ENCODE data around the gene UBAP1. TPM values are rescaled to one million over a fixed set of nuclear protein-coding genes. Genes with fewer than 3 reads are reported as not detected.

Gene UBAP1
- total RNA-seq, 1 donor from 2014 or later = 28.4 TPM

DNA sequence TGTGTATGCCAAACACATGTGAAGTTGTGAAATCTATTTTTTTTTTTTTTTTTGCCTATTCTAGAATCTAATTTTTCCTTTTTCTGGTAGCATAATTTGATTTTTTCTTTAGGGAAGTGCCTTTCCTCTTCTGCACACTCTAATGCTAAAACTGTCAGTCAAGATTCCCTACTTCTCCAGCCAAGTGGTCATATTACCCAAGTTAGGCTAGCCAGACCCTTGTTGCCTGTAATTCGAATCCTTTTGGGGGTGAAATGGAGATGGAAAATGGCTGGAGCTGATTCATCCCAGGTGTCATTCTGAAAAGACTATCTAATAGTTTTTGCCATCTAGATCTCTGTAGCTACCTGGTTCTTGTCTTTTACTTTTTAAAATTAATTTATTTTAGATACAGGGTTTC, 24.8 kb upstream of the UBAP1 start:
- TF ChIP-seq CTCF (IDR thresholded peaks at IDR 0.05; ENCODE audit: partially characterized antibody, unreplicated experiment) = no peak
- Mint-ChIP-seq H3K27ac (ENCODE audit: unreplicated experiment) (no peak overlapping the region), H3K9me3 (ENCODE audit: unreplicated experiment) (peaks cover 4% of the 10 kb centered on the region), H3K27me3 (ENCODE audit: unreplicated experiment) (no peaks in the 10 kb centered on the region), H3K36me3 (ENCODE audit: unreplicated experiment) (no peaks in the 10 kb centered on the region), H3K4me3 (ENCODE audit: unreplicated experiment) (no peak overlapping the region), H3K4me1 (ENCODE audit: low read depth, unreplicated experiment) (peaks cover 5% of the 10 kb centered on the region)
- DNase-seq = no peak

DNA sequence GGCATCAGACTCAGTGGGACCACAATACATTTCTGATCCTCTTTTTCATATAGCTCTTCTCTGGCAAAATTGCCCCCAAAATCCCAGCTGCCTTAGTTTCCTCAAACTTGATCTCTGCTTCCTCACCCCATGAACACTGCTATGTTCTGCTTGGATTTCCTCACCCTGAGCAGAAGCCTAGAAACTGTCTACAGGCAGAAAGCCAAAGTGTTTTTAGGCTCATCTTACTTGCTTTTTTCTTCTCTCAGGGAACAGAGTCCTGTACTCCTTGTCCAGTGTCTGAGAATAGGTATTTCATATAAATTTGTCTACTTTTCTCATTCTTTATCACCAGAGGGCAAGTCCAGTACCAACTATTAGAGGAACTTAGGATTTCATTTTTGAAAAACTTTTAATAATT, 21.5 kb upstream of the UBAP1 start:
- no peak for DNase-seq

DNA sequence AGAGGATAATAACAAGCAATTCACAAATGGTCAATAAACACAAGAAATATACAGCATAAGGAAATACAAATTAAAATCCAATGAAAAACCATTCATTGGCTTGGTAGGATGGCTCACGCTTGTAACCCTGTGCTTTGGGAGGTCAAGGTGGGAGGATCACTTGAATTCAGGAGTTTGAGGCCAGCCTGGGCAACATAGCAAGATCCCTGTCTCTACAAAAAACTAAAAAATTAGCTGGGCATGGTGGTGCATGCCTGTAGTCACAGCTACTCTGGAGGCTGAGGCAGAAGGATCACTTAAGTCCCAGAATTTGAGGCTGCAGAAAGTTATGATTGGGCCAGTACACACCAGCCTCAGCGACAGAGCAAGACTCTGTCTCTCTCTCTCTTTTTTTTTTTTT, 20.9 kb upstream of the UBAP1 start:
- Mint-ChIP-seq H3K4me3 (ENCODE audit: unreplicated experiment) (no peak overlapping the region), H3K9me3 (ENCODE audit: unreplicated experiment) (peaks cover 1% of the 10 kb centered on the region), H3K4me1 (ENCODE audit: low read depth, unreplicated experiment) (no peaks in the 10 kb centered on the region), H3K27me3 (ENCODE audit: unreplicated experiment) (no peaks in the 10 kb centered on the region), H3K36me3 (ENCODE audit: unreplicated experiment) (no peaks in the 10 kb centered on the region), H3K27ac (ENCODE audit: unreplicated experiment) (no peak overlapping the region)
- TF ChIP-seq CTCF (IDR thresholded peaks at IDR 0.05; ENCODE audit: partially characterized antibody, unreplicated experiment) = no peak
- no peak for DNase-seq

More for the DNA sequence above, 21.5 kb upstream of the UBAP1 start:
- no peak for TF ChIP-seq CTCF (IDR thresholded peaks at IDR 0.05; ENCODE audit: partially characterized antibody, unreplicated experiment)
- H3K27me3 Mint-ChIP-seq (ENCODE audit: unreplicated experiment) = no peaks in the 10 kb centered on the region
- peaks cover 1% of the 10 kb centered on the region for H3K9me3 Mint-ChIP-seq (ENCODE audit: unreplicated experiment)
- no peak overlapping the region for H3K4me3 Mint-ChIP-seq (ENCODE audit: unreplicated experiment)
- no peaks in the 10 kb centered on the region for H3K4me1 Mint-ChIP-seq (ENCODE audit: low read depth, unreplicated experiment)
- H3K27ac Mint-ChIP-seq (ENCODE audit: unreplicated experiment) = no peak overlapping the region
- H3K36me3 Mint-ChIP-seq (ENCODE audit: unreplicated experiment) = no peaks in the 10 kb centered on the region

DNA sequence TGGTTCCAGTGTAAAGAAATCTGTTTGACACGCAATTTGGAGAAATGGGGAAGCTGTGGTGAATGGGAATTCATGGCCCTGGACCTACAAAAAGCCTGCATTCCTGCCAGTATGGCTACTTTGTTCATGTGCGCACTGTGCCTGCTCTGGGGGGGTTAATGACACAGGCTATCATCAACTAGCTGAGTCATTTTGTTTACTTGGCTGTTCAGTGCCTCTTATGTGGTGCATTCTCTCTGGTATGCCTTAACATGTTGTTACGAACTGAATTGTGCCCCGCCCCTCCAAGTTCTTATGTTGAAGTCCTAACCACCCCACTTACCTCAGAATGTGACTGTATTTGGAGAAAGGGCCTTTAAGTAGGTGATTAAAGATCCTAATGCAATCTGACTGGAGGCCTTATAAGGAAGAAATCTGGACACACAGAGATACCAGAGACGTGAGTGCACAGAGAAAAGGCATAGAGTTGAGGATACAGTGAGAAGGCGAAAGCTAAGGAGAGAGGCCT, 20.4 kb upstream of the UBAP1 start:
- Mint-ChIP-seq H3K4me3 (ENCODE audit: unreplicated experiment) (no peak overlapping the region), H3K27ac (ENCODE audit: unreplicated experiment) (no peak overlapping the region), H3K9me3 (ENCODE audit: unreplicated experiment) (peaks cover 1% of the 10 kb centered on the region), H3K4me1 (ENCODE audit: low read depth, unreplicated experiment) (no peaks in the 10 kb centered on the region), H3K36me3 (ENCODE audit: unreplicated experiment) (no peaks in the 10 kb centered on the region), H3K27me3 (ENCODE audit: unreplicated experiment) (no peaks in the 10 kb centered on the region)
- no peak for DNase-seq
- no peak for TF ChIP-seq CTCF (IDR thresholded peaks at IDR 0.05; ENCODE audit: partially characterized antibody, unreplicated experiment)

DNA sequence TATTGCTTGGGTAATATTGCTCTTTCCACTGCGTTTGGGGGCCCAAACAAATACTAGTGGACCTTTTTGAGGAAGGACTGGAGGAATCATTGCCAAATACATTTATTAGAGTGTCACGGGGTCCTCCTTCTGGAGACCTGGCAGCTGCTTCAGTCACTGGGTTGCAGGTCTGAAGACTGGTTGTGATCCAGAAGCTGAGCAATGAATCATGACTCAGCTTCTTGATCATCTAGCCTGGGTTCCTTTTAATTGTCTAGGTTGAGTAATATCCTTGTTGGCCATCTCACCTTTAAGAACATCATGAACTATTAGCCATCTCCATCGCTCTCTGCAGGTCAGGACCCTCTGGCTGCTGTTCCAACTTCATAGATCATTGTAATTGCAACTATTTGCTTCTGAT, 15.4 kb upstream of the UBAP1 start:
- Mint-ChIP-seq H3K27me3 (ENCODE audit: unreplicated experiment) (no peaks in the 10 kb centered on the region), H3K27ac (ENCODE audit: unreplicated experiment) (no peak overlapping the region), H3K36me3 (ENCODE audit: unreplicated experiment) (peaks cover 4% of the 10 kb centered on the region), H3K9me3 (ENCODE audit: unreplicated experiment) (no peaks in the 10 kb centered on the region), H3K4me1 (ENCODE audit: low read depth, unreplicated experiment) (no peaks in the 10 kb centered on the region), H3K4me3 (ENCODE audit: unreplicated experiment) (no peak overlapping the region)
- no peak for DNase-seq
- TF ChIP-seq CTCF (IDR thresholded peaks at IDR 0.05; ENCODE audit: partially characterized antibody, unreplicated experiment) = no peak
